Measurements from ENCODE around the gene PARD3.
"Not testable (repeated sequence)": the region's sequence is repeated elsewhere in the genome, so short reads cannot be mapped to it uniquely, and the experiment has no call there.

Gene PARD3

GRCh38 chr10:34358729-34359434 is 456.2 kb downstream of the PARD3 start:
- DNase-seq: no peak

DNA sequence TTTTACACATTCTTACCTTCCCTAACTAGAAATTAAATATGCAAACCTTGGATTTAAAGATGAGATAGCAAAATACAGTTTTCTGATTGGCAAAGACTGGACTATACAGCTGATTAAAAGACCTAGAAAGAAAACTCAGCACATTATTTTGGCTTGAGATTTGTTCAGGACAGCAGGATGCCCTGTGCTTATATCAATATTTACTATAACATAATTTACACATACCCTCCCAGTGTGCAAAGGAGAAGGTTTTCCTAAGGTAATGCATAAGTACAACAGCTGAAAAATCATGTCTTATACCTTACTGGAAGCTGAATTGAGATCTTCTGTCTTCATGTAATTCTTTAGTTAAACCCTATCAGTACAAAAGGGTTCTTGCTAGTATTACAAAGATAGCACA is 458.6 kb downstream of the PARD3 start:
- no peak for DNase-seq

- not testable (repeated sequence) for DNase-seq
Observed at GRCh38 chr10:34353530-34353929, 461.6 kb downstream of the PARD3 start.

- not testable (repeated sequence) for DNase-seq
Observed at GRCh38 chr10:34352599-34353204, 462.4 kb downstream of the PARD3 start.

GRCh38 chr10:34351161-34351560 is 463.9 kb downstream of the PARD3 start:
- DNase-seq: no peak

- no peak for DNase-seq
Observed at GRCh38 chr10:34348917-34349485, 466.1 kb downstream of the PARD3 start.

DNA sequence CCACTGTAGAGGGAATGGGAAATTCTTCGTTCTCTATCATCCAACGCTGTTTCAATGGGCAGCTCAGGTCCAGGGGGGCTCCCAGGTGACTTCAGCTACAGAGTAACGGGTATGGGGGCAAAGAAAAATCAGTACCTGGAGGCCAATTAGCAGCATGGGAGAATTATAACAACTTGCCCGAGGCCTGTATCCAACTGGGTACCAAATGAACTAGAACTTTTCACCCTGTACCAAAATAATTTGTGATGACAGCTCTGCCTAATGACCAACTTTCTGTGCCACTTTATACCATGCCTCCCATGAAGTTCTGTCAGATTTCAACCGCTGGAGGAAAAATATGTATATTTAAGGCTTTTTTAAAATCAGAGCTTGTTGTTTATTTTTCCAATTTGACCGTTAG is 467.1 kb downstream of the PARD3 start:
- DNase-seq: no peak

DNA sequence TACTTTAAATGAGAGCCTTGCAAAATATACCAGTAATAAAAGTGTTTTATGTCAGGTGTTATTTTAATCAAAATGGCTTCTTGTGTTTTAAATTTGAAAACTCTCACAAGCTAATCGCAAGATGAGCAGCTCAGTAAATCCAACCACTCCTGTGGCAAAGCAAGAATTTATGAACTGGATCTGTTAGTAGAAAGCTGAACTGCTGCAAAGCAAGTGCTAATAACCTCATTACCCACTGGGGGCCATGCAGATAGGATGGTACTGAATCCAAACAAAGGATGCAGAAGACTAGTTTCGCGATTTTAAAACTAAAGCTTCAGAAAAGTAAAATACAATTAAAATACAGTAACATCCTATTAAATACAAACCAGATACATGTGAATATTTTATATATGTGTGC is 468.0 kb downstream of the PARD3 start:
- DNase-seq: no peak

DNA sequence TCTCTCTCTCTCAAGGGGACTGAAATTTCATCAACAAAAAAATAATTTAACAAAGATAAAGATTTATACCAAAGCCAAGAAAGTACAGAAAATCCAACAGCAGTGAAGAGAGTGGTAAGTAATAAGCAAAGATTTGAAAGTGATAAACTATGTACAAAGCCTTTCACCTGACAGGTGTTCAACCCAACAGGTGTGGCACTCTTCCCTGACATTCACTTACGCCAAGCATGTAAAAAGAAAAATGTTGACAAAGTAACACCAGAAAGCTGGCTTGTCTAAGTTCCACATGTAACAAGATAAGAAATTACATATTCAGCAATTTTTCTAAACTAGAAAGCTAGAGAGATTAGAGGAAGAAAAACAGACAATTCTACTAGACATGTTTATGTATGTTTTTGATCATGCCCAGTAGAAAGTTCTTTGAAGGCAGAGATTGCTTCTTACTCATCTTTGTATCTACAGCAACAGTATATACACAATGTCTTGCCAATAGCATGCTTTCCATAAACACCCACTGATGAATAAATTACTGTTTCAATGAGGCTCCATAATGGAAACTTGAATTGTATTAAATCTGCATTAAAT is 468.5 kb downstream of the PARD3 start:
- DNase-seq: no peak

GRCh38 chr10:34345383-34345782 is 469.7 kb downstream of the PARD3 start:
- DNase-seq: no peak

- DNase-seq: no peak
Observed at GRCh38 chr10:34343764-34344163, 471.3 kb downstream of the PARD3 start.

DNA sequence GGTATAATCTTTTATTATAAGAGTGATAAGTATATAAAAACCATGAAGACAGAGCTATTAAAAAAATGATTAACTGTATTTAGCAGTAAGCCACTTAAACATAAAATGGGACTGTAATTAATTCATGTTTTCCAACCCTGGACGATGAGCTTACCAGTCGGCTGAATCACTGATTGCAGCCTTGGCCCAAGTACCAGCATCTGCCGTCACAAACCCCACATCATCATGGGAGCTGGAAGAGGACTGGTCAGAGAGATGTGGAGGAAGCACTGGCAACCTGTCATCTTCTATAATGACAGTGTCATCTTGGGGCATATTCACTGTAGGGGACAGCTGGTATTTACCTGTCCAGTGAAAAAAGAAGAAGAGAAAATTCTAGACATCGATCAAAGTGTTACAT is 473.6 kb downstream of the PARD3 start:
- DNase-seq: no peak

DNA sequence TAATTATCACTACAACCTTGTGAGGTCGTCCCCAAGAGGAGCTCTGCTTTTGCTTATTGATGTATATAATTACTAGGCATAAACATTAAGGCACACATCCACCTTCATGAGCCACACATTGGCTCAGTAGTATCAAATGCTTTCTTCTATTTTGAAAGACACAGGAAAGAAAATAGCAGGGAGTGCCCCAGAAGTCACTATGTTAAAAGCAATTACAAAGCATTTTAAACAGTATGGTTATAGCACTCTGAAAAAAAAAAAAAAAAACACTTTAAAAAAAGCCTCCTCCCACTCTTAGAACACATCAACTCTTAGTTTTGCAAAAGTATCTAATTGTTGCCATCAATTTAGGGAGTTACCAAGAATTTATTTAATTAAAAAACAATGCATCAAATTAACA is 474.2 kb downstream of the PARD3 start:
- no peak for DNase-seq

DNA sequence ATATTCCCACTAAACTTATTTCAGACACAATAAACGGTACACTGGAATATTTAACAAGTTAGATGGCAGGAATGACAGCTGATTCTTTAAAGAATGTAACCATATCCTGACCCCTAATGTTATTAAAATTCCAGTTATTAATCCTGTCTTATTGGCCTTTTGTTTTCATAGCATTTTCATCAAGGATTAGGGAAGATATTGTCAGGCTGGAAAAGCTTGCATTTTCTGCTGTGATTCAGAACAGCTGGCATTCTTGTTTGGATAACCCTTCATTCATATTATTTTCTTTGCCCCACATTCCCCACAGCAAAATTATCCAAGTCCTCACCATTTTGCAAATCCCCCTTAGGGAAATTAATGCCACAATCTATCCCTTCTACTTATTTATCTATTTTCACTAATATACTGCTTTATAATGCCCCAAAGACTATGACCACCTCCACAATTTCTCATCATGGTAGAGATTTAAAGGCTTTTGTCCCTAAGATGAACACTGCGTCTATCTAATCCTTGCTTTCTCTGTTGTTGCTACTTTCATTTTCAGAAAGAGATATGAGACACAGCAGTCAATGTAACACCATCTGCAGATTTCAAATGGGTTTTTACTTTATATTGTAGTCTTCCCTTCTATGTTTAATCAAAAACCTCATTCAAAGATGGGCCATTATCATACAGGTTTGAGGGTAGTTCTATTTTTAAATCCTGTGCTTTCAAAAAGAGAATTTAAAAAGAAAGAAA is 475.1 kb downstream of the PARD3 start:
- DNase-seq: no peak

- DNase-seq: no peak
Observed at GRCh38 chr10:34337917-34338316, 477.2 kb downstream of the PARD3 start.

DNA sequence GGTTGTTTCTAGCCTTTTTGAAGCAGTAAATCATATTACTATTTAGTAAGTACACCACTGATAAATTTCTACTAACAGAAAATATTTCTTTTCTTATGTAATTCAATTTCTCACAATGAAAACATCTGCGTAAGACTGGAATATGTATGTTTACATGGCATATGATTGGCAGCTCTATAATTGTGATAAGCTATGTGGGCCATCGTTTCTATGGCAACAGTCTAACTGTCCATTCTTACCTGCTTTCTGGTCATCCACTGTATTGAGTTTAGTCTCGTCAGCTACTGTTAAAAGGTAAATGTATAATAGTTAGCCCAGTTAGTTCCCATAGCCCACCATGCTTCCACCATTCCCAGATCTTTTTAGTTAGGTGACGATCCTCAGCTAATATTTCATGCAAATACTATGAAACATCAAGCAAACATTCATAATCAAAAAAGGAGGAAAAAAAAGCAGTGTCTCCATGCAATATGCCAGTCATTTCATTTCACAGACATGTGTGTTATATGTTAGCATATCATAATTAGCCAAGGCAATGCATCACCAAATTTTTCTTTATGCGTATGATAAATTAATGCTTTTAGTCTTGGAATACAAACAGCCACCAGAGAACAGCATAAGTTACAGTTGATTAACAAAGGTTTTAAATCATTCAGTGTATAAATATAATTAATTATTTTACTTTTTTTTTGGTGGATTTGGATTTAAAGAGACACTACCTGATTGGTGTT is 479.0 kb downstream of the PARD3 start:
- DNase-seq: no peak

- DNase-seq: no peak
Observed at GRCh38 chr10:34334908-34335307, 480.2 kb downstream of the PARD3 start.

- DNase-seq: no peak
Observed at GRCh38 chr10:34333513-34333912, 481.6 kb downstream of the PARD3 start.

GRCh38 chr10:34327184-34327583 is 487.9 kb downstream of the PARD3 start:
- DNase-seq: no peak

GRCh38 chr10:34323192-34323591 is 491.9 kb downstream of the PARD3 start:
- DNase-seq: no peak

DNA sequence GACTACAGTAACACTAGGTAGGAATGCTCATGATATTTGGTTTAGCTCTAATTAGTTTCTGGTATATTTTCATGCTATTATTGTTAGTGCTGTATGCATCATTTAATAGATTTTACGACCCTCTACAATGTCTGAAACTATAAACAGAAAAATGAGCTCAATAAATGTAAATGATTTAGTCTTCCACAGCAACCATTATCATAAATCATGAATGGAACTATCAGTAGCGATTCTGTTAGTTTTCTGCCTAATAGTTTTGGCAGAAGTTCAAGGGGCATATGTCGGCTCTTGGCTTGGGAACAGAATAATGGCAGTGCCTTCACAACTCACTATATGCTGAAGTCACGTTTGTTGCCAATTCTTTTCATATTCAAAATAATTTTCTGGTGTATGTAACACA is 494.8 kb downstream of the PARD3 start:
- DNase-seq: peak; percentile 12

GRCh38 chr10:34319197-34319846 is 495.8 kb downstream of the PARD3 start:
- DNase-seq: peak; percentile 83

Data from NCI-H2029 treated with DMSO at 0.1 percent for 48 hours (cell line).